Pulmonary artery endothelial cell (primary cell): ENCODE measurements around the gene PTPRD. TPM values are rescaled to one million over a fixed set of nuclear protein-coding genes. Genes with fewer than 3 reads are reported as not detected.

ENCODE experiments used
- DNase-seq: peaks from one replicate; pipeline ENCODE4 v3.0.0-alpha.2; 2011; ENCODE audit warnings: low read depth, low spot score
- total RNA-seq: library from RNA; depleted of rRNA; stranded (reverse); fragments of >200 nt; gene quantifications from 2 replicates; pipeline ENCODE4 v1.2.3, GENCODE V29; 2014

PTPRD gene
- 0.60 and 1.5 TPM in 2 replicates for total RNA-seq

DNA sequence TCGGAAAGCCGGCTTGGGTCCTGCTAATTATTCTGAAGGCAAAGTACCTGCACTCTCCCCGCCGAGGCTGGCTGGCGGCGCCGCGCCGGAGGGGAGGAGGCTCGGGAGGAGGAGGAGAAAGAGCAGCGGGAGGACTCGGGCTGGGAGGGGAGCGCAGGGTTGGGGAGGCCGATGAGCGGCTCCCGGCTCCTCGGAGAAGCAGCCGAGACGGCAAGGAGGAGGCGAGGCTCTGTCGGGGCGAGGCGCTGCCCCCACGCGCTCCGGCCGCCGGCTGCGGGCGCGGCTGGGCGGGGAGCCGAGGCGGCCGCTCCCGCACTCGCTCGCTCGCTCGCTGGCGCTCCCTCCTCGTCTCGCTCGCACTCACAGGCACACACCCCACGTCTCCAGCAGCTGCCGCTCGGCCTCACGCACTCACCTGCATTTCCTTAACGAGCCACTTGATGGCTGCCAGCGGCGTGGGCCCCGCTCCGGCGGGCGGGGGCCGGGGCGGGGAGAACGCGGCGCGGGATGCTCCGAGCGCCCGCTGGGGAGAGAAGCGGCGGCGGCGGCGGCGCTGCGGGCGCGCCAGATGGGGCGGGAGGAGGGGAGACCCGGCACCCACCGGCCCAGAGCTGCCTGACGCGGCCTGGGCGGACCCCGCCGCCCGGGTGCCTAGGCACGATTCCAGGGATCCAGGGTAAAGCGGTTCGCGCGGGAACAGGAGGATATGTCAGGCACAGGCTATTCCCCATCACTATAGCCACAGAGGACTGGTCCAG, at the start of gene PTPRD:
PTPRD (minus strand) TSS at position 362 of the 758 bp plus-strand sequence.
- no peak for DNase-seq

GRCh38 chr9:10661994-10662393, 49.2 kb upstream of the PTPRD start:
- DNase-seq: no peak

DNA sequence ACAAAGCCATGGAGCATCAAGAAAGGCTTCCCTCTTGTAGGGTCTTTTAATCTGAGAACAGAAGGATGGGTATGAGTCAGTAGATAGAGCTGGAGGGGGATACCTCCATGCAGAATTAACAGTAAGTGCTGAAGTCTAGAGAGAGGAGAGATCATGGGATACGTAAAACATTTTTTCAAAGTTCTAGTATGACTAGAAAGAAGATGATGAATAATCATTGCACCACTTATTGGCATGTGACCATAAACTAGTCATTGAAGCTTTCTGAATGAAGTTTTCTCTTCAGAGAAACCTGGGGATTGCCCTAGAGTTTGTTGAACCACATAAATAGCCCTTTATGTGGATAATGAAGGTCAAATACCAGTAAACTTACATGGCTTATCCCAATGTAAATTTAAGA, 48.6 kb upstream of the PTPRD start:
- DNase-seq: no peak

DNA sequence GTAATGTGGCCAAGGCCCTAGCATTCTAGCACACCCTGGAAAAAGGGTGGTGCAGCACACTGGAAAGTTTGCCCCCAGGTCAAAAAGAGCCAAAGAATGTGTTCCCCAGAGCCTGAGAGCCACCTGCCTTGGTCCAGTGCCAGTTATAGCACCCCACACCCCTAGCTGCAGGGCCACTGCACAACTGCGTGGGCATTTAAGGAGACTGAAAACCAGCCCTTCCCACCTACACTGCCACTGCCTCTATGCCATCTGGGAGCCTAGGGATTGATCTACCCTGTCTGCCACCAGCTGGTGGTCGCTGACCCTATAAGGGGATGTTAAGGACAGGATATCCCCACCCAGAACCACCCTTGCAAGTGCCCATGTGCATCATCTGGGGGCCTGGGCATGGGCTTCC, 38.2 kb upstream of the PTPRD start:
- no peak for DNase-seq

- no peak for DNase-seq
Observed at GRCh38 chr9:10649076-10649475, 36.3 kb upstream of the PTPRD start.

DNA sequence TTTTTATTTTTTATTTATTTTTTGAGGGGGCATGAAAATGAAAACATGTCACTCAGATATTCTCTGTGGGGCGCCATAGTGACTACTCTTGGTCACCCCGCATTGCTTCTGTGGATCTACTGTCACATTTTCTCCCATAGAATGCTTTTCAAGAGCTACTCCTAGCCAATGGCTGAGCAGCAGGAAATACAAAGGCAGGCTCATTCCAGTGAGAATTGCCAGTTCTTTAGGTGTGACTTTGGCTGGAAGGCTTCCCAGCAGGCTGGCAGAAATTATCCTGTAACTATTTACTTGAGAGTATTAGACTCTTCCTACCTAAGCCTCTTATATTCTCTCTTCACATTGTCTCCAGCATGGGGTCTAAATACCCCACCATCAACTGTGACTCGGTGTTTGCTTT, 21.0 kb upstream of the PTPRD start:
- no peak for DNase-seq

DNA sequence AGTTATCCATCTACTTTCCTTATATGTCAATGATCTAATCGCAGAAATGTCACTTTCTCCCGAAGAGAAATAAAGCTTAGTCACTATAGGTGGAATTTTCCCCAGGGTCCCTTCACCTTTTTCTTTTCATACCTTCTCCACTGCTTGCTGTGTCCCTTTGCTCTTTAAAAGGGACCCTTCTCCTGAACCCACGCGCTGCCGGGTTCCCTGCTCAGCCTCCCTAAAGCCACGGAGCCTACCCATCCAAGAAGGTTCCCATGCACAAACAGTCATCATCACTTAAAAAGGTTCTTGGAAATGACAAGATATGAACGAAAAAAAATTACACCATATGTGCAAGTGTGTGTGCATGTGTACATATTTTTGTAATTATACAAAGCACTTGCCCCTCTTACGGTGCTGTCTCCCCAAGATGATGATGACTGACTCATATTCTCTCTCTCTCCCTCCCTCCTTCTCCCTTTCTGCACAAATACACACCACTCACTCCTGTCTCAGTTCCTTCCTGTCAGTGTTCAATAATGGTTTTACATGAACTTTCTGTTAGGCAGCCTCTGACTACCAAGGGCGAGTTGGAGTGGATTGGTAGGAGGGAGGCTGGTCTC, 1.5 kb upstream of the PTPRD start:
- no peak for DNase-seq

DNA sequence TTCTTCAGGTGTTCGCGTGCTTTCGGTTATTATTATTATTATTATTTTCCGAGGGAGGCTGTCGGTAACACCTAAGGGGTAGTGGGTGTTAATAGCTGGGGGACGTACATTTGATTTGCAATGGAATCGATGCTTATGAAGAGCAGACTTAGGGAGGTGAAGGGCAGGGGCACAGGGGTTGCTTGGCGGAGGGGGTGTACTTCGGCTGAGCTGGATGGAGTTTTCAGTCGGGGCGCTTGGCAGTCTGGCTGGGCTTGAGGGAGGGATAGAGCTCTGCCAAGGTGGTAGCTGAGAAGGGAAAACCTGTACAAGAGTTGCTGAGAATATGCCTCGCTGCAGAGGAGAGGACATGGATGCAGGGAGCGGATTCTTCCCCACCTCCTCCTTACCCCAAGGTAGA, 617 bp upstream of the PTPRD start:
- no peak for DNase-seq

DNA sequence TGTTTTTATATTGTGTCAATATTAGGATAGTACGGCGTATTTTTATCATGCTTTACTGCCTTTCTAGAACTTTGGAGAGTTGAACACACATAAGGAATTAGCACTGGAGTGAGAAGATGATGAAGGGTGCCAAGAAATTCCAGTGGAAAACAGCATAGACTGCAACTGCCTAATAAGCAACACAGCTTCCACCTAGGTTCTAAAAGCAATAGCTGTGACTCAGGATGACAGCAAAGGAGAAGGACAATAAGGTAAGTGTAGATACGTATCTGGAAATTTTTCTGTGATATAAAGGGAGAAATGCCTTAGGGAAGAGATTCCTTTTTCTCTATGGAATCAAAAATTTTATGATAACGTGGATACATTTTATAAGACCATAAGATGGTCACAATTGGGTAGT, 7.4 kb downstream of the PTPRD start:
- DNase-seq: no peak

DNA sequence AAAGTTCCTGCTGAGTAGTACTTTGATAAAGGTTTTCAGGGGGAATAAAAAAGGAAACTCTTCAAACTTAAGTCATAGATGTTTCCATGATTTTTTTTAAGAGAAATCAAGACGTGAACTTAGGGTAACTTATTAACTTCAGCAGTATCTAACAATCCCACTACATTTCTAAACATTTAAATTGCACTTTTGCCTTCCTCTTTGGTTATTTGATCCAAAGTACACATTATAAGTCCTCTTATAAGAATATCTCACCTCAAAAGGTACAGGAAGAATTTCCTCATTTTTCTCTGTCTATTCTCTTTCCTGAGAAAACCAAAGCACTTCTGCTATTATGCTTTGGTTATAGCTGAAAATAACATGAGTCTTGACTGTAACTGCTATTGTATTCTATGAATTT, 7.9 kb downstream of the PTPRD start:
- no peak for DNase-seq

DNA sequence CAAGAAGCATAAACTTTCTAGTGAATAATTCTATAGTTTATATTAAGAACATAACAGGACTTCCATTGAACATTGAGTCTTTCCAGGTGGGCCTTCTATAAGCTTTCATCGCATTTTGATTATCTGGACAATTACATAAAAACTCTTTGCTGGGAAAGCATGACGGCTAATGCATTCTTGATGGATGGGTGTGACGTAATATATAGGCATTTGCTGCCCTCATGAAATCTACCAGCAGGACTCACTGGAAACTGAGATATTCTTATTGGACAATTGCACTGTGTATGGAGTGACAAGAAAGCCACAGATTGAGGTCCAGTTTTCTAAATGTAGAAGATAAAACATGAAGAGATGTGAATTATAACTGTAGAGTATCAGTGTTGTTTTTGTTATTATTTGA, 15.0 kb downstream of the PTPRD start:
- DNase-seq: no peak

GRCh38 chr9:10594482-10594881, 18.3 kb downstream of the PTPRD start:
- no peak for DNase-seq

GRCh38 chr9:10586407-10586806, 26.4 kb downstream of the PTPRD start:
- DNase-seq: no peak

- DNase-seq: no peak
Observed at GRCh38 chr9:10571699-10572098, 41.1 kb downstream of the PTPRD start.

GRCh38 chr9:10566848-10567247, 46.0 kb downstream of the PTPRD start:
- no peak for DNase-seq

DNA sequence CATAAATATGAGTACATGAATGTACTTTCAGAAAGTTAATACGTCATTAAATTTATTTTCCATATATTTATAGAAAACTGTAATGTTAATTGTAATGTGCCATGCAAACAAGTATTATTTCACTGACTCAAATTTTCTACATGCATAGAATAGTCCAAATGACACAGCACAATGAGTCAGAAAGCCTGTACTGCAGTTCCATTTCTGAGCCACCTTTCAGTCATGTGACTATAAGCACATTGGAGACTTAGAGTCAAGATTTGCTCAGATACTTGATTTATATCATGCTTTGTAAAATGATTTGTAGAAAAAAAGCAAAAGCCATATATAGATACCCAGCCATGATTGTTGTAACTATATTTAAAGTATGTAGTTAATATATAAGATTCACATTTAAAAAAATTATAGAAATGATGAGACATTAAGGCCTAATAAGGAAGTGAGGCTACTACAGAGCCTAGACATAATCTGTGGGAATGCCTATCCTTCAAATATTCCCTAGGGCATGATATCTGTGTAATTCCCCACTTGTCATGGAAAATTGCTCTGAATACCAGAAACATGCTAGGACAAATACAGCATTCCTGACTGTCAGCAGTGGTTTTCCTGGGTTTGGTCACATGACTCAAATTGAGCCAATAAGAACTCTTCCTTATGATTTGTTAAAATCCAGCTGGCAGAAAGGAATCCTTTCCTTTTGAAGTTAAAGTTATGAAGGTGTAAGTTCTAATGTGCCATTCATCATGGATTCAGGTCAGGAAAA, 50.0 kb downstream of the PTPRD start:
- no peak for DNase-seq

DNA sequence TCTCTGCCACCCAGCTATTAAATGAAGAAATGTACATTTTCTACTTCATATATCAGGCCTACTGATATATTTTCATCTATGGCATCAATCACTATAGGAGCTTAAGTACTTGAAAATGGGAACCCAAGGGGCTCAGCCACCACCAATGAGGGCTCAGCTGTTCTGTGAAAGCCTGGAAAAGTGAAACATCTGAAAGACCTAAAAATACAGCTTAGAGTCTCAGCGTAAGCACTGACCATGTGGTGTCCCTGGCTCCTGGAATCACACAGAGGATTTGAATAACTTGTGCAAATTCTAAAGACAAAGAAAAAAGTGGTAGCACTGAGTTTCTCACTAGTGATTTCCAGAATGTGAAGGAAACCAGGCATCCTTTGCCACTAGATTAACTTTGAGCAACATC, 64.5 kb downstream of the PTPRD start:
- no peak for DNase-seq

DNA sequence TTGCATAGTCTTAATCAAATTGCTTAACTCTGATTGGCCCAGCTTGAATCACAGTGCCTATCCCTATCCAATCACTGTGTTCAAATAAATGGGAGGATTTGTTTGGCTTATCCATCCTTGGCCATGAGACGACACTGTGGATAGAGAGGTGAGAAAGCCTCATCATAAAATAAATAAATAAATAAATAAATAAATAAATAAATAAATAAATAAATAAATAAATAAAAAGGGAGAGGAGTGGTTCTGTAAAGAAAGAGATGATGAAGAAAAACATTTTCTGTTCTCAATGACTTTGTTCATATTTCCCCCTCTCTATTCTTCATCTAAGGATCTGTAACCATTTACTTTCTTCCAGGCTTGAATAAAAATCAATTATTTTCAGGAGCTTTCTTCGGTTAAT, 74.7 kb downstream of the PTPRD start:
- DNase-seq: no peak

DNA sequence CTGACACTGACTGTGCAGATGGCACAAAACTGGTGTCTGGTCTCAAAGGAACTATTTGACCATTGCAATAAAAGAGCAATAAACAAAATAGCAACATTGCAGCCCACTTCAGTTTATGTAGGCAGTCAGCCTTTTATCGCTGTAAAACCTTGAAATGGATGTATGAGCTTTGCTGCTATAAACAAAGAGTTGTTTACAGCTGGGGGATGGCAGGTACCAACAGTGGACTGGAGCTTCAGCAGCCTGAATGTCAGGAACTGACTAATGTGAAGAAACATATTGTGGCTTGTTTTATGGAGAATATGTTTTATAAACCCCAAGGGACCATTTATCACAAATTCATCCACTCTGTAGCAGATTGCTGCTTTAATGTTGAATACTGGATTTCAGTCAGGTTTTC, 78.0 kb downstream of the PTPRD start:
- no peak for DNase-seq

- DNase-seq: no peak
Observed at GRCh38 chr9:10525972-10526371, 86.8 kb downstream of the PTPRD start.

DNA sequence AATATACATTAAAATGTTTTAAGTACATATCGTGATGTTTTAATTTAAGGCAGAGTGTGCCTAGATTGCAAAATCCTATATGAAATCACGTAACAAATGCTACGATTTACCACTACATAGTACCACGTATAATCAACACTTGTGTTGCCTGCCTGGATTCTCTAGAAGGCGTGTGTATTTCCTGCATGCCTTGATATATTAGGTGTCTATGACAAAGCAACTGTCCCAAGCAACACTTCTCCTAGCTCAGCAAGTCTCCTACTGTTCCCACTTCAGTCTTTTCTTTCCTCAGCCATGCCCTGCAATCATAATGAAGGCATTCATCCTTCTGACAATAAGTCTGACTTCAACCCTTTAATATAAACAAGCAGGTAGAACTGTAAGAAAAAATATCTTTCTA, 89.6 kb downstream of the PTPRD start:
- no peak for DNase-seq

- no peak for DNase-seq
Observed at GRCh38 chr9:10512144-10512543, 100.7 kb downstream of the PTPRD start.

GRCh38 chr9:10488937-10489336, 123.9 kb downstream of the PTPRD start:
- no peak for DNase-seq
